Liver (tissue), 9 donors: ENCODE measurements around the gene ARID3B. TPM values are rescaled to one million over a fixed set of nuclear protein-coding genes. Genes with fewer than 3 reads are reported as not detected.

ENCODE experiments used
- DNase-seq: peaks from one replicate; pipeline ENCODE4 v3.0.0-alpha.2; 2017; ENCODE audit warnings: low spot score
- H3K27ac ChIP-seq, 2 donors: one replicate each; pipeline ENCODE4 v1.7.0; 2013; ENCODE audit warnings: inconsistent platforms in 2 of 2, low read length in 2 of 2, control low read depth in 1 of 2, low read depth in 1 of 2, mild to moderate bottlenecking in 1 of 2
- H3K27me3 ChIP-seq, 4 donors: one replicate each; pipeline versions ENCODE4 v1.6.1 to v1.7.0; 2013; ENCODE audit warnings: low read length in 3 of 4, inconsistent platforms in 1 of 4, mild to moderate bottlenecking in 1 of 4, moderate library complexity in 1 of 4; ENCODE audit not compliant: control insufficient read depth in 4 of 4, insufficient read depth in 4 of 4
- H3K36me3 ChIP-seq, 4 donors: one replicate each; pipeline versions ENCODE4 v1.6.1 to v1.7.0; 2013; ENCODE audit warnings: low read length in 3 of 4, mild to moderate bottlenecking in 3 of 4, low read depth in 1 of 4, moderate library complexity in 1 of 4; ENCODE audit not compliant: control insufficient read depth in 4 of 4, insufficient read depth in 3 of 4
- H3K4me1 ChIP-seq, 4 donors: one replicate each; pipeline versions ENCODE4 v1.6.1 to v1.7.0; 2013; ENCODE audit warnings: low read length in 3 of 4, mild to moderate bottlenecking in 3 of 4, moderate library complexity in 1 of 4; ENCODE audit not compliant: control insufficient read depth in 4 of 4, insufficient read depth in 4 of 4
- H3K4me3 ChIP-seq, 3 donors: one replicate each; pipeline versions ENCODE4 v1.6.1 to v1.7.0; 2013; ENCODE audit warnings: low read length in 3 of 3, control low read depth in 1 of 3, low read depth in 1 of 3, mild to moderate bottlenecking in 1 of 3
- H3K9ac ChIP-seq, 2 donors: one replicate each; pipeline ENCODE4 v1.7.0; 2013; ENCODE audit warnings: low read length in 2 of 2, mild to moderate bottlenecking in 2 of 2, moderate library complexity in 2 of 2, control low read depth in 1 of 2, low read depth in 1 of 2
- H3K9me3 ChIP-seq, 4 donors: one replicate each; pipeline versions ENCODE4 v1.6.1 to v1.7.0; 2013; ENCODE audit warnings: low read length in 3 of 4; ENCODE audit not compliant: control insufficient read depth in 4 of 4
- EGR1 ChIP-seq, 2 donors: IDR thresholded peaks; 2 replicates each; pipeline ENCODE4 v1.6.1; 2016 to 2018; ENCODE audit warnings: antibody characterized with exemption in 2 of 2, low read depth in 2 of 2
- FOXA1 ChIP-seq: IDR thresholded peaks from 2 replicates; pipeline ENCODE4 v1.6.1; 2016; ENCODE audit warnings: antibody characterized with exemption
- FOXA2 ChIP-seq: IDR thresholded peaks from 2 replicates; pipeline ENCODE4 v1.6.1; 2016; ENCODE audit warnings: antibody characterized with exemption
- GABPA ChIP-seq, 2 donors: IDR thresholded peaks in 1 of 2; conservative IDR thresholded peaks in 1 of 2; 2 replicates each; pipeline ENCODE4 v1.6.1; 2016; ENCODE audit warnings: antibody characterized with exemption in 2 of 2, mild to moderate bottlenecking in 1 of 2, moderate library complexity in 1 of 2
- HNF4A ChIP-seq, 2 donors: conservative IDR thresholded peaks; 2 replicates each; pipeline ENCODE4 v1.6.1; 2016; ENCODE audit warnings: antibody characterized with exemption in 2 of 2, mild to moderate bottlenecking in 2 of 2
- HNF4G ChIP-seq: IDR thresholded peaks from 2 replicates; pipeline ENCODE4 v1.6.1; 2016; ENCODE audit warnings: antibody characterized with exemption
- JUND ChIP-seq, 2 donors: IDR thresholded peaks; 2 replicates each; pipeline ENCODE4 v1.6.1; 2016; ENCODE audit warnings: antibody characterized with exemption in 2 of 2
- NR2F2 ChIP-seq: IDR thresholded peaks from 2 replicates; pipeline ENCODE4 v1.6.1; 2016; ENCODE audit warnings: antibody characterized with exemption
- RAD21 ChIP-seq, 2 donors: IDR thresholded peaks; 2 replicates each; pipeline ENCODE4 v1.6.1; 2016; ENCODE audit warnings: antibody characterized with exemption in 2 of 2, mild to moderate bottlenecking in 2 of 2
- RXRA ChIP-seq, 2 donors: IDR thresholded peaks; 2 replicates each; pipeline ENCODE4 v1.6.1; 2017 to 2018; ENCODE audit warnings: antibody characterized with exemption in 2 of 2, mild to moderate bottlenecking in 1 of 2
- SP1 ChIP-seq: IDR thresholded peaks from 2 replicates; pipeline ENCODE4 v1.6.1; 2018; ENCODE audit warnings: antibody characterized with exemption, mild to moderate bottlenecking
- TAF1 ChIP-seq: conservative IDR thresholded peaks from 2 replicates; pipeline ENCODE4 v1.6.1; 2016; ENCODE audit warnings: antibody characterized with exemption, mild to moderate bottlenecking
- YY1 ChIP-seq: IDR thresholded peaks from 2 replicates; pipeline ENCODE4 v1.6.1; 2016; ENCODE audit warnings: antibody characterized with exemption, mild to moderate bottlenecking
- WGBS: extraction: QIAGEN DNeasy Blood & Tissue Kit; methylation state at CpG from one replicate; pipeline ENCODE4 v1.1.7; 2013; 5-methylcytosine and 5-hydroxymethylcytosine counted together
- polyA plus RNA-seq, 2 donors: library from polyadenylated mRNA; stranded (reverse) in 1 of 2; unstranded in 1 of 2; fragments of 200-250 nt in 1 of 2; fragments of >200 nt in 1 of 2; fragmentation: Nextera tagmentation in 1 of 2; extraction: Ambion mirVana in 1 of 2; gene quantifications; one replicate each; pipeline versions ENCODE4 v1.2.1 to v1.2.3, GENCODE V29; 2013 to 2015
- total RNA-seq, 2 donors: library from RNA; depleted of rRNA; stranded (reverse); fragments of >200 nt; gene quantifications; one replicate each; pipeline ENCODE4 v1.2.3, GENCODE V29; 2014
- TF ChIP-seq, protein P1 (sequence below): IDR thresholded peaks from 2 replicates; pipeline ENCODE4 v1.6.1; 2016; ENCODE audit warnings: antibody characterized with exemption, mild to moderate bottlenecking
- TF ChIP-seq, protein P2 (sequence below): IDR thresholded peaks from 2 replicates; pipeline ENCODE4 v1.6.1; 2016; ENCODE audit warnings: antibody characterized with exemption
- TF ChIP-seq, protein P3 (sequence below): fragments of 150-350 bp; IDR thresholded peaks from 2 replicates; pipeline ENCODE4 v1.5.1; 2017; ENCODE audit warnings: improper control_type of control experiment, low read depth, low read length; ENCODE audit not compliant: missing input control
- TF ChIP-seq, protein P4 (sequence below): IDR thresholded peaks from 2 replicates; pipeline ENCODE4 v1.6.1; 2016; ENCODE audit warnings: antibody characterized with exemption
- TF ChIP-seq, protein P5 (sequence below): IDR thresholded peaks from 2 replicates; pipeline ENCODE4 v1.6.1; 2016; ENCODE audit warnings: antibody characterized with exemption
- donor health status: healthy.
- donor health status: healthy.
- donor health status: healthy.
- donor health status: healthy.
- donor health status: healthy.

ARID3B gene
- total and polyA plus RNA-seq, 4 donors: 1.4 to 6.6 (median 2.7) TPM

DNA sequence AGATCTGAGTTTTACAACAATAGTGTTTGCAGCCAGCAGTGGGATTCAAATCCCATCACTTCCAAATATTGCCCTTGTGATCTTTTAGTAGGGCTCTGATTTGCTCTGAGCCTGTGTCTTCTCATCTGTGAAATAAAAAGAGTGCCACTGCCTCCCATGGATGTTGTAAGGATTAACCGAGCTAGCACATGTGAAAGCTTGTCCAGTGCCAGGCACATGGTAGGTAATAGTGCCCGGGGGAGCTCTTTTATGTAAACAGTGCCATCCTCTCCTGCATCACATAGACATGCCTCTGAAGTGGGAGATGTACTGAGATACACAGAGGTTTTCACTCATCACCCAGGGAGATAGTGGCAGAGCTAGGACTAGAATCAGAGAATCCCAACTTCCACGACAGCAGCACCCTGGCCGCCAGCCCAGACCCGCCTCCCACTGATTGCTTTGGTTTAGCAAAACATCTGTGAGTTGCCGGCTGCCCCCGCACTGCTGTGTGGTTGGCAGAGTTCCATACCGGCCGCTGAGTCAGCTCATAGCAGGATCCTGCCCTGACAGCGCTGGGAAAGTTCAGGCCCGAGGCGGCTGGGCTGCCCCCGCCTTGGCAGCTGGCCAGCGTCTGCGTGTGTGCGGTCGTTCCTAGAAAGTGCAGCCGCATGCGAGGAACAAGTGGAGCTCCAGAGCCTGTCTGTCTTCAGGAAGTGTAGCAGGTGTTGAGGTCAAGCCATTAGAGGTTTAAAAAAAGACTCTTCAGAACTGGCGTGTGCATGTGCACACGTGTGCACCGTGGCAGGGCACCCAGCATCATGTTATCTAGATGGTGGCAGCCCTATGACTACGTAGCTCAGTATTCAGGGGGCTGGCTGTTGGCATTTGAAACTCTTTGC is 5.0 kb downstream of the ARID3B start:
- peak overlapping the region; percentile 0 to 53 for H3K27ac ChIP-seq
- TF ChIP-seq HNF4A (conservative IDR thresholded peaks at IDR 0.05) (peak; percentile 47 to 77), SP1 (peak; percentile 77), RAD21 (IDR thresholded peaks at IDR 0.05) (peak; percentile 50), FOXA2 (peak; percentile 18), YY1 (peak; percentile 81), HNF4G (no peak), NR2F2 (peak; percentile 96), FOXA1 (peak; percentile 70), TAF1 (no peak), EGR1 (IDR thresholded peaks at IDR 0.05; ENCODE audit: low read depth in 2 of 2) (peak; percentile 98 to 100), GABPA (IDR thresholded peaks at IDR 0.05 in 1 of 2, conservative IDR thresholded peaks at IDR 0.05 in 1 of 2) (peak; percentile 31 to 87), JUND (IDR thresholded peaks at IDR 0.05) (peak; percentile 78 to 88), RXRA (IDR thresholded peaks at IDR 0.05) (peak; percentile 87 to 95)
- TF ChIP-seq, protein P1, sequence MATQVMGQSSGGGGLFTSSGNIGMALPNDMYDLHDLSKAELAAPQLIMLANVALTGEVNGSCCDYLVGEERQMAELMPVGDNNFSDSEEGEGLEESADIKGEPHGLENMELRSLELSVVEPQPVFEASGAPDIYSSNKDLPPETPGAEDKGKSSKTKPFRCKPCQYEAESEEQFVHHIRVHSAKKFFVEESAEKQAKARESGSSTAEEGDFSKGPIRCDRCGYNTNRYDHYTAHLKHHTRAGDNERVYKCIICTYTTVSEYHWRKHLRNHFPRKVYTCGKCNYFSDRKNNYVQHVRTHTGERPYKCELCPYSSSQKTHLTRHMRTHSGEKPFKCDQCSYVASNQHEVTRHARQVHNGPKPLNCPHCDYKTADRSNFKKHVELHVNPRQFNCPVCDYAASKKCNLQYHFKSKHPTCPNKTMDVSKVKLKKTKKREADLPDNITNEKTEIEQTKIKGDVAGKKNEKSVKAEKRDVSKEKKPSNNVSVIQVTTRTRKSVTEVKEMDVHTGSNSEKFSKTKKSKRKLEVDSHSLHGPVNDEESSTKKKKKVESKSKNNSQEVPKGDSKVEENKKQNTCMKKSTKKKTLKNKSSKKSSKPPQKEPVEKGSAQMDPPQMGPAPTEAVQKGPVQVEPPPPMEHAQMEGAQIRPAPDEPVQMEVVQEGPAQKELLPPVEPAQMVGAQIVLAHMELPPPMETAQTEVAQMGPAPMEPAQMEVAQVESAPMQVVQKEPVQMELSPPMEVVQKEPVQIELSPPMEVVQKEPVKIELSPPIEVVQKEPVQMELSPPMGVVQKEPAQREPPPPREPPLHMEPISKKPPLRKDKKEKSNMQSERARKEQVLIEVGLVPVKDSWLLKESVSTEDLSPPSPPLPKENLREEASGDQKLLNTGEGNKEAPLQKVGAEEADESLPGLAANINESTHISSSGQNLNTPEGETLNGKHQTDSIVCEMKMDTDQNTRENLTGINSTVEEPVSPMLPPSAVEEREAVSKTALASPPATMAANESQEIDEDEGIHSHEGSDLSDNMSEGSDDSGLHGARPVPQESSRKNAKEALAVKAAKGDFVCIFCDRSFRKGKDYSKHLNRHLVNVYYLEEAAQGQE: peak; percentile 75
- TF ChIP-seq, protein P2, sequence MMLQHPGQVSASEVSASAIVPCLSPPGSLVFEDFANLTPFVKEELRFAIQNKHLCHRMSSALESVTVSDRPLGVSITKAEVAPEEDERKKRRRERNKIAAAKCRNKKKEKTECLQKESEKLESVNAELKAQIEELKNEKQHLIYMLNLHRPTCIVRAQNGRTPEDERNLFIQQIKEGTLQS: peak; percentile 61
- TF ChIP-seq, protein P3, sequence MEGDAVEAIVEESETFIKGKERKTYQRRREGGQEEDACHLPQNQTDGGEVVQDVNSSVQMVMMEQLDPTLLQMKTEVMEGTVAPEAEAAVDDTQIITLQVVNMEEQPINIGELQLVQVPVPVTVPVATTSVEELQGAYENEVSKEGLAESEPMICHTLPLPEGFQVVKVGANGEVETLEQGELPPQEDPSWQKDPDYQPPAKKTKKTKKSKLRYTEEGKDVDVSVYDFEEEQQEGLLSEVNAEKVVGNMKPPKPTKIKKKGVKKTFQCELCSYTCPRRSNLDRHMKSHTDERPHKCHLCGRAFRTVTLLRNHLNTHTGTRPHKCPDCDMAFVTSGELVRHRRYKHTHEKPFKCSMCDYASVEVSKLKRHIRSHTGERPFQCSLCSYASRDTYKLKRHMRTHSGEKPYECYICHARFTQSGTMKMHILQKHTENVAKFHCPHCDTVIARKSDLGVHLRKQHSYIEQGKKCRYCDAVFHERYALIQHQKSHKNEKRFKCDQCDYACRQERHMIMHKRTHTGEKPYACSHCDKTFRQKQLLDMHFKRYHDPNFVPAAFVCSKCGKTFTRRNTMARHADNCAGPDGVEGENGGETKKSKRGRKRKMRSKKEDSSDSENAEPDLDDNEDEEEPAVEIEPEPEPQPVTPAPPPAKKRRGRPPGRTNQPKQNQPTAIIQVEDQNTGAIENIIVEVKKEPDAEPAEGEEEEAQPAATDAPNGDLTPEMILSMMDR: peak; percentile 20
- TF ChIP-seq, protein P4, sequence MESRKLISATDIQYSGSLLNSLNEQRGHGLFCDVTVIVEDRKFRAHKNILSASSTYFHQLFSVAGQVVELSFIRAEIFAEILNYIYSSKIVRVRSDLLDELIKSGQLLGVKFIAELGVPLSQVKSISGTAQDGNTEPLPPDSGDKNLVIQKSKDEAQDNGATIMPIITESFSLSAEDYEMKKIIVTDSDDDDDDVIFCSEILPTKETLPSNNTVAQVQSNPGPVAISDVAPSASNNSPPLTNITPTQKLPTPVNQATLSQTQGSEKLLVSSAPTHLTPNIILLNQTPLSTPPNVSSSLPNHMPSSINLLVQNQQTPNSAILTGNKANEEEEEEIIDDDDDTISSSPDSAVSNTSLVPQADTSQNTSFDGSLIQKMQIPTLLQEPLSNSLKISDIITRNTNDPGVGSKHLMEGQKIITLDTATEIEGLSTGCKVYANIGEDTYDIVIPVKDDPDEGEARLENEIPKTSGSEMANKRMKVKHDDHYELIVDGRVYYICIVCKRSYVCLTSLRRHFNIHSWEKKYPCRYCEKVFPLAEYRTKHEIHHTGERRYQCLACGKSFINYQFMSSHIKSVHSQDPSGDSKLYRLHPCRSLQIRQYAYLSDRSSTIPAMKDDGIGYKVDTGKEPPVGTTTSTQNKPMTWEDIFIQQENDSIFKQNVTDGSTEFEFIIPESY: peak; percentile 91
- TF ChIP-seq, protein P5, sequence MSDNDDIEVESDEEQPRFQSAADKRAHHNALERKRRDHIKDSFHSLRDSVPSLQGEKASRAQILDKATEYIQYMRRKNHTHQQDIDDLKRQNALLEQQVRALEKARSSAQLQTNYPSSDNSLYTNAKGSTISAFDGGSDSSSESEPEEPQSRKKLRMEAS: peak; percentile 97
- peaks cover 4 to 62% (median 54%) of the 10 kb centered on the region in 4 donors for H3K4me1 ChIP-seq

More for the DNA sequence above, 5.0 kb downstream of the ARID3B start:
- 1% methylated on average over 23 of the region's 23 CpGs for WGBS
- Histone ChIP-seq H3K36me3 (peaks cover 0 to 3% (median under 1%) of the 10 kb centered on the region in 4 donors), H3K9ac (no peak overlapping the region), H3K9me3 (no peaks in the 10 kb centered on the region), H3K4me3 (no peak overlapping the region), H3K27me3 (no peaks in the 10 kb centered on the region)
- peak; percentile 97 for DNase-seq
